GM12864 (cell line): ENCODE results near the gene SERPINB8.

Source experiments
- DNase-seq: peaks from one replicate; pipeline ENCODE4 v3.0.0-alpha.2; 2011; ENCODE audit warnings: low read depth
- H3K4me3 ChIP-seq: 2 replicates; pipeline ENCODE4 v1.5.1; 2011; ENCODE audit warnings: mild to moderate bottlenecking, low read depth, low read length, control low read depth
- CTCF ChIP-seq: IDR thresholded peaks from 2 replicates; pipeline ENCODE4 v1.5.1; 2011; ENCODE audit warnings: low read depth, mild to moderate bottlenecking, moderate library complexity, low read length, control low read depth, inconsistent platforms; ENCODE audit errors: missing control alignments

Gene SERPINB8

GRCh38 chr18:63992751-63993150 is 22.9 kb downstream of the SERPINB8 start:
- H3K4me3 ChIP-seq: no peak overlapping the region
- no peak for TF ChIP-seq CTCF
- DNase-seq: no peak

- no peak for DNase-seq
- H3K4me3 ChIP-seq: no peak overlapping the region
- peak; percentile 95 for TF ChIP-seq CTCF
These were observed 25.0 kb downstream of the SERPINB8 start for GRCh38 chr18:63994783-63995399.

GRCh38 chr18:63997041-63997440 is 27.2 kb downstream of the SERPINB8 start:
- TF ChIP-seq CTCF: no peak
- H3K4me3 ChIP-seq: no peak overlapping the region
- DNase-seq: no peak

GRCh38 chr18:63997606-63998005 is 27.7 kb downstream of the SERPINB8 start:
- H3K4me3 ChIP-seq: no peak overlapping the region
- DNase-seq: no peak
- TF ChIP-seq CTCF: no peak

- H3K4me3 ChIP-seq: no peak overlapping the region
- no peak for DNase-seq
- no peak for TF ChIP-seq CTCF
These were observed 30.0 kb downstream of the SERPINB8 start for GRCh38 chr18:63999871-64000270.

GRCh38 chr18:64002581-64002980 is 32.7 kb downstream of the SERPINB8 start:
- no peak for DNase-seq
- H3K4me3 ChIP-seq: no peak overlapping the region
- TF ChIP-seq CTCF: no peak

- no peak overlapping the region for H3K4me3 ChIP-seq
- no peak for DNase-seq
- TF ChIP-seq CTCF: no peak
These were observed 39.4 kb downstream of the SERPINB8 start for GRCh38 chr18:64009305-64009704.
